Diencephalon (tissue), 1 donor: ENCODE measurements around the gene CITED2. TPM values are rescaled to one million over a fixed set of nuclear protein-coding genes. Genes with fewer than 3 reads are reported as not detected.

Source experiments
- total RNA-seq: library from RNA; depleted of rRNA; stranded (reverse); fragments of >200 nt; gene quantifications from one replicate; pipeline ENCODE4 v1.2.3, GENCODE V29; 2014

The CITED2 gene, protein sequence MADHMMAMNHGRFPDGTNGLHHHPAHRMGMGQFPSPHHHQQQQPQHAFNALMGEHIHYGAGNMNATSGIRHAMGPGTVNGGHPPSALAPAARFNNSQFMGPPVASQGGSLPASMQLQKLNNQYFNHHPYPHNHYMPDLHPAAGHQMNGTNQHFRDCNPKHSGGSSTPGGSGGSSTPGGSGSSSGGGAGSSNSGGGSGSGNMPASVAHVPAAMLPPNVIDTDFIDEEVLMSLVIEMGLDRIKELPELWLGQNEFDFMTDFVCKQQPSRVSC
- 44.3 TPM for total RNA-seq

DNA sequence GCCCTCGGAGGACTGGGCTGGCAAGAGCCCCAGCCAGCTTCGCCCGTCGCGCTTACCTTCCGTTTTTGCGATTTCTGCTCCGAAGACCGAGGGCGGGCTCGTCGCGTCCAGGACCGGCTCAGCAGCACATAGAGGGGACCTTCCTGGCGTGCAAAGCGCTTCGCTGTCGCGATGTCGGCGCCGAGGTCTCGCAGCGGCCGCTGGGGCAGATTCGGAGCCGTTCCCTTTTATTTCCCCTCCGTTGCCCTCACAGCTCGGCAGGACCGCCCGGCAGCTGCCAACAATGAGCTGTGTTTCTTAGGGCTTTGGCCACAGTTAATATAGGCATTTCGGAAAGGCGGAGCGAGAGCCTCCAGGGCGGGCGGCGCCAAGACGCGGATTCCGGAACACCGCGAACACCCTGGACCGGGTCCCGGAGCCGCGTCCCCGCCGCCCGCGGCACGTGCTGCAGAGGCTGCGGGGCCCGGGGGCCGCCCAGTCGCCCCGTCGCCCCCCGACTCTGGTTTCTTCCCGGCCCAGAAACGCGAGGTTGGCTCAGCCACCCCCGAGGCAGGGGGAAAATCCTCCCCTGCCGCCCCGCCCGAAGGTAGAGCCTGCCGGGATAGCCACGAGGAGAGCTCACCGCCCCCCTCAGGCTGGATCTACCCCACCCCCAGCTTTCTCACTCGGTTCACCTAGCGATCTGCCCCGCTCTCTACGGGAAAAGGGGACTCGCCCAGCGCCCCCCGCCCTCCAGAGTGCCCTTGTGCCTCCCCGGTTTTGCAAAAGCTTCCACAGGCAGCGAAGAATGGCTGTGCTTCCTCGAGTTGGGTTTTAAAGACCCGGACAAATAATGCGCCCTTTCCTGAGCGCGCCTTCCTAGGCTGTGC, at the start of gene CITED2:
TSS of gene CITED2 (minus strand) at position 292 of the 869 bp plus-strand sequence. CDS start 704 bp downstream, outside the sequence.

Other genes starting within 250 kb of the CITED2 start
- gene HECA, start 239.6 kb downstream of the CITED2 start, total RNA-seq: 46.1 TPM
- gene TXLNB, start 82.7 kb downstream of the CITED2 start, total RNA-seq: 1.2 TPM